Embryonic facial prominence (tissue), 1 donor: ENCODE results near the gene ARHGAP4.

Experiments
- DNase-seq: peaks from one replicate; pipeline ENCODE4 v3.0.0-alpha.2; 2016; ENCODE audit errors: extremely low spot score

ARHGAP4 gene

DNA sequence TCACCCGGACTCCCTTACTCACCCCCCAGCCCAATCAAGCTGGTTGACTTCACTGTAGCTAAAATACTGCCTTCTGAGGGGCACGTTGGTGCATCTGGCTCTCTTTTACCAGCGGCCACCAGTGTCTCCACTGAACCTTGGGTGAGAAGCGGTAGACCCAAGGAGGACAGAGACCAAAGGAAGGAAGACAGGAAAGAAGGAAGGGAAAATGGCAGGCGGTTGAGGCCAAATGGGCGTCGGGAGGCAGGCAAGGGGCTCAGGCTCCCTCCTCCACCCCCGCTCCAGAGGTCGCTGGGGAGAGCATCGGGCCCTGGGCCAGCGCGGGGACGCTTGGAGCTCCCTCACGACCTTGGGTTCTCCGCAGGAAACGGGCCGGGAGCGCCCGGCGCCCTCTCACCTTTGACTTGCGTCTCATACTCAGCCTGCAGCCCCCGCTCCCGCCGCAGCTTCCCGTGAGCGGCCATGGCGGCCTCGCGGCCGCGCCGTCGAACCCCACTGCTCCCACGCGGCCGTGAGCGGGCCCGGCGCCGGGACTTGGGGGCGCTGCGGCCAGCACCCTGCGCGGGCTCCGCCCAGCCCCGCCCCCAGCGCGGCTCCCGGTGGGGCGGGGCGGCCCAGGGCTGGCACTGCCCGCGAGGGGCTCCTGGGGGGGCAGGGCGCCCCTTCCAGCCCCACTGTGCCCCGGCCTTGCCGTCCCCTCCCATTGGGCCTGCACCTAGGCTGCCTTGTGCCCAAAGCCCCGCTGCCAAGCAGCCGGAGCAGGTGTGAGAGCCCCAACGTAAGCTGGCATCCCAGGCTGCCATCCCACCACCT is at the start of gene ARHGAP4:
Gene ARHGAP4 (minus strand): TSS at position 526 of the 813 bp plus-strand sequence. CDS start 62 bp downstream, at position 464.
- no peak for DNase-seq

DNA sequence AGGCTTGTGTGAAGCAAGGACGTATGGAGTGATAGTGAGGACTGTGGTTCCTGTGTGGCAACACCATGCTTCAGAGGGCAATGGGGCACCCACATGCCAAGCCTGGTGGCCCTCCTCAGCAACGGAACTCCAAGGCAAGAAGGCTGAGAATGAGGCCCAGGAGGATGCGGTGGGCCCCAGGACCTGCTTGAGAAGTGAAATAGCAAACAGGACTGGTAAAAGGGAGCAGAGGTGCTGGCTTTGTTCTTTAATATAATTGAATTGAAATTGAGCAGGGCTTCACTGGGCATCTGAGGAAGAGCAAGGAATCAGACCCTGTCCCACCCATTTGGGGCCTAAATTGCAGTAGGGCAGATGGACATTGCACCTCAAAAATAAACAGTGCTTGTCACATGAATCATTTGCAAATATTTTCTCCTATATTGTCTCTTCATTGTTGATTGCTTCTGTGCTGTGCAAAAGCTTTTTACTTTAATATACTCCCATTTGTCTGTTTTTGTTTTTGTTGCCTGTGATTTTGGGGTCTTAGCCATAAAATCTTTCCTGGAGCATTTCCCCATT is 48.7 kb upstream of the ARHGAP4 start:
- no peak for DNase-seq

DNA sequence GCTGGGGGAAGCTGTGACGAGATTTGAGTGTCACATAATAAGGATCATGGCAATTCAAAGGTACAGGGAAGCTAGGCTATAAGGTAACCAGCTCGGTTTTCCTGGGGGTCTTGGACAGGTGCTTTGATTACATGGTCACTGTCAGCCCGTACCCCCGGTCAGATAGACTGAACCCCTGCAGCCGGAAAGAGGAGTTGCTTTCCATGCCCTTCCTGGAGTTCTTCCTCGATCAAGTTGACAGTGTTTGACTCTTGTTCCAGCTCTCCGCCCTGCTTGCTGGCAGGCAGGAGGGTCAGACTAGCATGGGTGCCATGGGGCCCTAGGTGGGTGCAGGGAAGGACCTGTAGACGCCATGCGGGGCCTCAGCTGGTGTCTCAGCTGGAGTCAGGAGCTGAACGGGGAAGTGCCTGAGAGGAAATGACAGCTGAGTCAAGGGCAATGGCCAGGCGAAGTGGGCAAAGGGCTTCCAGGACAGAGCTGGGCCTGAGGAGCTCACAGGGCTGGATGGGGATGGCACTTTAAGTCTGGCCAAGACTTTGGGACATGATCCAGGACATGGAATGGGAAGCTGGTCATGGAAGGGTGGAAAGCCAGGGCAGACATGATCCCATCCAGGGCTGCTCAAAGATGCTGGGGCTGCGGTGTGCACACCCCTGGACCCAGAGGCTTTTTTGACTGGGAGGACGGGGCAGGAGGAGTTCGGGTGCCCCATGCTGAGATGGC is 48.1 kb upstream of the ARHGAP4 start:
- DNase-seq = no peak

DNA sequence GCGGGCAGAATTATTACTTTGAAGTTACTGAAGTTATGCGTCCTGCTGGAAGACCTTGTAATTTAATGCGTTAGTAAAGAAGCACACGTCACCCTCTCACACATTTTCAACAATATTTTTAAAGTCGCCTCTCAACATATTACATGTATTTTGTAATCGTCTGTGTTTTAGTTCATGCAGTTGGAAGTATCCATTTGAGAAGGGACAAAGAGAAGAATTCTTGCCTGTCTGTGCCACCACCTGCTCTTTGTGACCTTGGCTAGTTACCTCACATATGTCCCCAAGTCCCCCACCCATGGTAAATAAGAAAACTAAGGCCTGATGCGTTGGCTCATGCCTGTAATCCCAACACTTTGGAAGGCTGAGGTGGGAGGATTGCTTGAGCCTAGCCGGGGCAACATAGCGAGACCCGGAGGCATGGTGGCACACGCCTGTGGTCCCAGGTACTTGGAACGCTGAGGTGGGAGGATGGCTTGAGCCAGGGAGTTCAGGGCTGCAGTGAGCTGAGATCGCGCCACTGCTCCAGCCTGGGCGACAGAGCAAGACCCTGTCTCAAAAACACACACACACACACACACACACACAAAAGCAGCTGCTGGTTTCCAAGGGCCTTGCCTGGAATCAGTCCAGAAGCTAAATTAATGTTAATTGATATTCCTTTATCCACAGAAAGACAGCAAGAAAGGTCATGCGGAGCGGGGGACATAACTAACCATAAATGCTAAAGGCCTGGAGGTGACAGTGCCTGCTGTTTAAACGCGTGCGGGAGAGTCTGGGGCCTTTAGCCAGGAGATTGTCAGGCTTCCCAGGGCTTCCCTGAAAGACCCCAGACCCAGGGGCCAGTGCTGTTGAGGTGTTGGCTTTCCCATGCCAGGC is 47.3 kb upstream of the ARHGAP4 start:
- DNase-seq = no peak

DNA sequence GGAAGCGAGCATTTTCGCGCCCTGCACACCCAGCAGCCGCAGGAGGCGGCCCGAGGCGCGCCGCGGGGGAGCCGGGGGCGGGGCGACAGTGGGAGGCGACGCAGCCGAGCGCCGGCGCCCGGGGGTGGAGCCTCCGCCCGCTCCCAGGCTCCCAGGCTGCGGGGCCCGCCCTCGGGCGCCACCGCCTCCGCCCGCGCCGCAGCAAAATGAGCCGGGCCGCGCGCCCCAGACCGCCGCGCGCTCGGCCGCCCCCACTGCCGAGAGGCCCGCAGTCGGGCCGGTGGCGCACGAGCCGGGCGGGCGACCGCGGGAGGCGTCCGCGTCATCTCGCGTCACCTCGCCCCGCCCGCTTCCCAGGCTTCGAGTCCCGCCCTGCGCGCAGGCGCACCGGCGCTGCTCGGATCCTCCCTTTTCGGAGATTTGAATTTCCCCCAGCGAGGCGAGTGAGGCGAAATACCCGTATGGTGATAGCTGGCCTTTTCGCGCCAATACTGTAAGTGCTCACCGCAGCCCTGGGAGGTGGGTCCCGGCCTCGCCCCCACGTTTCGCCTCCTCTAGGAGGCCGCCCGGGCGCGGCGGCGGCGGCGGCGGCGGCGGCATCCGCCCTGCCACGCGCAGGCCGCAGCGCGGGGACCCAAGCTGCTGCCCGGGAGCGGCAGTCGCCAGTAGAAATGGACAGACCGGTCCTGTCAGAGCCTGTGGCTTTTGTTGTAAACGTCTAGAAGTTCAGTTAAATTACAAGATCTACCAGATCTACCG is 46.5 kb upstream of the ARHGAP4 start, which contains the start of gene TMEM187:
Gene TMEM187 (plus strand): TSS at position 387 of the 759 bp plus-strand sequence. CDS start 9,309 bp downstream, outside the sequence.
- peak; percentile 71 for DNase-seq

DNA sequence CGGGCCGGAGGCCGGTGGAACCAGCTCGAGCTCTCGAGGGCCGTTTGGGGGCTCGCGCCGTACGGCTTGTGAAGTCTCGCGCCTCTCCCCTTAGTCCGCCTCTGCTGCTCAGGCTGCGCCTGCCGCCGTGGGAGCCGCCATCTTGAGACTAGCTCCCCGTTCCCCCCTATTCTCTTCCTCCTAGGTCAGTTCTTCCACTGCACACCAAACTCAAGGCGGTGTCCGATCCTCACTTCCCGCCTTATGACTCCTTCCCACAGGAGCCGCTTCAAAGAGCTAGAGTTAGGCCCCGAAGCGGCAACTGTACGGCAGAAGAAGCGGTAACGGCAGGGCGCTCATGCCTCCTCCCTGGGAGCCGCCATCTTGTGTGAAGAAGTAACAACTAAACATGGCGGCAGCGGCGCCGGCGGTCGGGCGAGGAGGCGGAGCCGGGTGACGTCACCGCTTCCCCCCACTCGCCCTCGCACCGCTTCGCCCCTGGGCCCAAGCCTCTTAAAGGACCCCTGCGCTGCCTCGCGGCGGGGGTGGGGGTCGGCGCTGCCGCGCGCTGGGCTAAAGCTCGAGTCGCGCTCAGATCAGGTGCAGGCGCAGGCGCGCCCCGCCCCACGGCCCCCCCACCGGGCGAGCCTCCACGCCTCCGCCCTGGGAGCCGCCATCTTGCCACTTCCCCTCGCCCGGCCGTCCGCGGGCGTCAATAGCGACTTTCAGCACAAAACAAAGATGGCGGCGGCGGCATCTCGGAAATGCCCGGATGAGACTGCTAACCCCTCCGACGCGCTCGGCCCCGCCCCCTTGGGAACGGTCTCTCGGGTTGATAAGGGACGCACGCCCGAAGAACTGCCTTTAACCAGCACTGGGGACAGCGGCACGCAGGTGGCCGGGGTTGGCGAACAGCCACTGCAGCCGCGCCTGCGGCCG is 45.6 kb upstream of the ARHGAP4 start, which contains the start of gene HCFC1:
Gene HCFC1 (minus strand): TSS at position 369 of the 918 bp plus-strand sequence. CDS start 978 bp downstream, outside the sequence.
- peak; percentile 88 for DNase-seq

DNA sequence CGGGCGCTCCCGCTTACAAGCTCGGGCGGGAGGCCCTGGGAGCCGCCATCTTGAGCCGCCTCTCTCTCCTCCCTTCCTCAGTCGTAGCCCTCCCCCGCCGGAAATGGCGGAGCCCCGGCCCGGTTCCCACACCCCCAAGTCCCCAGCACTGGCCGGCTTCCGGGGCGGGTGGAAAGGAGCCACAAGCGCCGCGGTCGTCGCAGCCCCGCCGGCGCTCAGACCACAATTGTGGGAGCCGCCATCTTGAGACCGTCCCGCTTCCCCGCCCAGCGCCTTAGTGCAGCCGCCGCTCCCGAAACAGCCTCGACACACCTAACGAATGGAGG is 45.0 kb upstream of the ARHGAP4 start:
- peak; percentile 63 for DNase-seq

DNA sequence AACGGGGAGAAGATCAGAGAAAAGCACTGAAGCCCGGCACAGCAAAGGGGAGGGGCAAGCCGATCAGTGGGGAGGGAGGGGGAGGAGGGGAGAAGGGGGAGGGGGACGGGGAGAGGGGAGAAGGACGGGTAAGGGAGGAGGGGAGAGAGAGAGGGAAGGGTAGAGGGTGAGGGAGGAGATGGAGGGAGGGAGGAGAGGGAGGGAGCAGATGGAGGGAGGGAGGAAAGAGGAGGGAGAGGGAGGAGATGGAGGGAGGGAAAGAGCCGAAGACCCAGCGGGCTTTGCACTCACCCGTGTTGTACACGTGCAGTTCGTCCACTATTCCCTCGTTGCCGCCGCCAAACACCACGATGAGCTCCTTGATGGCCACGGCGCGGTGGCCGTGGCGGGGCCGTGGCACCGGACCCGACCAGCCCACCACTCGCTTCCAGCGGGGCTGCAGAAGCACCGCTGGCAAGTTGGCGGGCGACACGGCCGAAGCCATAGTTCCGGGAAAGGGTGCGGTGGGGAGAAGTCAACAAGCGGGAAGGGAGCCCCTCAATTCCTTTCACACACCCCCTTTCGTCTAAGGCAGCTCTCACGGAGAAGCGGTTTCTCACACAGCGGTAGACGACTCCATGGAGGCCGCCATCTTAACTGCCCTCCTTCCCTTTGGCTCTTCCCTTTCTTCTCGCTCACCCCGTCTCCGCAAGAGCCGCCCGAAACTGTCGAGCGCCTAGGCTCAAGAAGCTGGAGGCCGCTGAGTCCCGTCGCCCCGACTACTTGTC is 44.5 kb upstream of the ARHGAP4 start:
- DNase-seq = peak; percentile 72

DNA sequence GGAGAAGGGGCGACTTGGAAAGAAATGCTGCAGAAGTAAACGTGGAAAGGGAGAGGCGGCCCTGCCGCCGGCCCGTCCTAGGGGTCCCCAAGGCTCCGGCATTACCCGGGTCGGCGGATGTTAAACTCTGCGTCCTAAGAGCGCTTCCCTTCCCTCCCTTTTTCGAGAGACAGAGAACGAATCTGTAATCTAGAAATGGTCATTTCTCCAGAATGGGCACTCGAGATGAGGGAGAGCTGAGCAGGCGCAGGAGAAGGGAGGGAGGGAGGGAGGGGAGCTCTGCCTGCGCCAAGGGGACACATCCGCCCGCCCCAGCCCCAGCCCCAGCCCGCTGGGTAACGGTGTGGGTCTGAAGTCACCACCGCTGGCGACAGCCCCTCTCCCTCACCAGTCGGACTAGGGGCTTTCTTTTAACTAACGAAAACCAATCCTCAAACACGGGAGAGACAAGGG is 43.9 kb upstream of the ARHGAP4 start:
- no peak for DNase-seq

DNA sequence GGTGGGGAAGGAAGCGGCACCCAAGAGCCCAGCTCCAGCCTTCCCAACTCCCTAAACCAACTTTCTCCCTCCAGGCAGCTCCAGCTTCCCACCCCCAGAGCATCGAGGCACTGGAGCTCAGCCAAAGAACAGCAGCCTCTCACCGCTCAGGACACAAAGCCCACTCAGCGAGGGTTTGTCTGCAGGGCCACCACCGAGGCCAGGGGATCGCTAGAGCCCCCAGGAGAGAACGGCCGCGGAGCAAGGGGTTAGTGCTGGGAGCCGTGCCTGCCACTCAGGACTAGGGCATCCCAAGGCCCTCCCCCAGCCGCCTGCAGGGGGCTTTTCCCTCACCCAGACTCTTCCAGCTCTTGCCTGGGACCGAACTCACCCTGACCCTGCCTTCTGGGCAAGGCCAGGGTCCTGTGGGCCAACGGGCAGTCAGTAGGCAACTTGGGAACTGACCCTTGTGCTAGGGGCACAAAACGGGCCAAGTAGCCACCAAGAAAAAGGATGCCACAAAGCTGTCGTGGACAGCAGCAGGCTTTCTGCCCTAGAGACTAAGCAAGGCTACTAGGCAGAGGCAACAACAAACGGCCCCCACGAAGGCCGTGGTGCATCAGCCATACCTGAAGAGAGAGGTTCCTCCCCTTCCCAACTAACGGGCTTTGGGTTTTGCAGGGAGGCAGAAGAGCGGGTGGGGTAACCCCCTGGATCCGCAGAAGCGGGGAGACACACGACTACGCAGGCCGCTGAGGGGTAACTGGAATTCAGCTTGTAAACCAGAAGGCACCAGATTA is 43.2 kb upstream of the ARHGAP4 start:
- no peak for DNase-seq

DNA sequence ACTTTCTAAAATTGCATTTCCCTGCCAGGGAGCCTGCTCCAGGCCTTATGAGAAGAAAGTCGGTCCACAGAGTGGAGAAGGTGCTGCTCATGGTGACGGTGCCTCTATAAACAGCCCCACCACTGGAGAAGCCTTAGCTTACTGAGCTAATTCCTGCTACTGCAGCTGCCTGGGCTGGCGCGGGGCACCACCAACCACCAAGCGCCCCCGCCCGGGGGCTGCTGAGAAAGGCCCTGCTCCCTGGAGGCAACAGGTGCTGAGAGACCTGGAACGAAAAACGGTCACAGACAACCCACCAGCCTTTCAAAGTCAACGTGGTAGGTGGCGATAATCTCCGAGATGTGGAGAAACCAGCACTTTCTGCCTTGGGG is 42.7 kb upstream of the ARHGAP4 start:
- DNase-seq = no peak

DNA sequence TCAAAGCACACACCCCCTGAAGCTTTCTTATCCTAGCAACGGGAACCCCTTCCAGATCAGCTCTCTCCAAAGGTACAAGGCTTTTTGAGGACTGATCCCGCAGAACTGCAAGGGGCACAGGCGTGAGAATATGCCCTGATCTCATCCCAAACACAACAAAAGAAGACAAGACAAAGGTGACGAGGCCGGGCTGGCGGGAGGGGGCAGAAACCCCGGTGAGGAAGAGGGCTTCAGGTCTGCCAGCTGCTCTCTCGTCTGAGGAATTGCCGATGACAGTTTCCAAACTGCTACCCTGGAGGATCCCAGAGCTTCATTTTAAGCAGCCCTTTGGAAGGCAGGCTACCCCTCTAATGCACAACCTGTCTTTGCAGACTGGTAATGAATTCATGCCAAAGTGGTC is 42.2 kb upstream of the ARHGAP4 start:
- DNase-seq = no peak

DNA sequence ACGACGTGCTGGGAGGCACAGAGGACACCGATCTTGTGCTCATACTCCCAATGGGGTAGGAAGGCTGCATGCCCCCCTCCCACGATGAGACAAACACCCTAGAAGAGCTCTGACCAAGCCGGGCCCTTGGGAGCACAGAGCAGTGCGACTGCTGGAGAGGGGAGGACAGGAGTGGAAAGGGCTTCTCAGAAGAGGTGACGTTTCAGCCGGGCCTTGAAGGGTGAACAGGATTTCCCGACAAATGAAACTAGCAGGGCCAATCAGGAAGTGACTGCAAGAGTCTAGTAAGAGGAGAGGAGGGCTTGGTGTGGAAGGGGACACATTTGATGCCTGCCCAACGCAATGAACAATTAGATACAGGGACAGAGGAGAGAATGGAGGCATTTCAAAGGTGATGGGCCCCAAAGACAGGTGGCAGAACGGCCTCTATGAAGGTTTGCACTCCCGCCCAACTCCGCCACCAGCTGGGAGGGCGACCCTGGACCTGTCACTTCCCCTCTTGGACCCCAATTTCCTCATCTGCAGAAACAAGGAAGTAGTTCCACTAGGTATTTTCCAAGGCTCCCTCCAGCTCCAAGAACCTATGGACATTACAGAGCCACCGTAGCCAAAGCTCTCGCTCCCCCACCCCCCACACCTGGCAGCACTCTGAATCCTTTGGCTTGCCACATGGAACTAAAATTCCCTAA is 41.6 kb upstream of the ARHGAP4 start:
- DNase-seq = no peak

DNA sequence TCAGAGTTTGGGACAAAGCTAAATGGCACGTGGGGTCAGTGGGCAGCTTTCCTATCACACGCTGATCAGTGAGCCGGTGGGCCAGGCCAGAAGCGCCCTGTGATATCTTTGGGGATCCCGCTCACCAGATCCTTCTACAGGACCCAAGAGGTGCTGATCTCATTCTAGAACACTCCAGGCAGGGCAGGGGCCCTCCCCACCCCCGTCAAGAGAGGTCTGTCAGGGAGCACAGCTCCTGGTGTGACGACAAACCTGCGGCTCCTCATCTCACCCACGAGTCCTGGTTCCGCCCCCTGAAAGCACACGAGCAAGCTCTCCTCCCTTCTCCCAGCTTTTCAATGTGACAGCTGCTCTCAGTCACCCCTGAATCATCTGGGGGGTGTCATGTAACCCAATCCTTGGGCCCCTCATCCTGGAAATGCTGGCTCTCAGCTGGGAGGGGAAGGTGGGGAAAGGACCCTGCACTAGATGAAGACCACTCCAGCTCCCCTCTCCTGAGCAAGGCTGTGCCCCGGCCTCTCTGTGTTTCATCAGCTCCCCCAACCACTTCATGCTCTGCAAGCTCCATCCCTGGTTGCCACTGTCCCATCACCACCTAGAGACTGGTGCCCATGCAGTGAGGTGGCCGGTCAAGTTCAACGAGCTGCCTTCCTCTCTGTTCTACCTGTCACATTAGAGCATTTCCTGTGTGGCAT is 40.9 kb upstream of the ARHGAP4 start:
- DNase-seq = no peak

DNA sequence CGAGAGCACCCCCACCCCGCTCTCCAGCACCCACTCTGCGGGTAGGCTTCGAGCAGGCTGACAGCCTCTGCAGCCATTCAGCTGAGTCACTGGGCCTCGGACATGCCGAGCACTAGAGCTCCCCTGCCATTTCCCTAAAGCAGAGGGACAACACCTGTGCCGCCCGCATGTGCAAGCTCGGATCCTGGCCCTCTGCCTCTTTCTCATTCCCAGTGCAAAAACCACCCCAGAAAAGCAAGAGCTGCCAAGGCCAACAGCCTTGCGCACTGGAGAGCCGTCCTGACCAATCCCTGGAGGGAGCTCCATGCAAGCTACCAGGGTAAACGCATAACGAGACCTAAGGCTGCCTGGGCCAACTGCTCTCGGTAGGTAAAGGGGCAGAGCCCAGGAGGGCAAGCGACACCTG is 40.2 kb upstream of the ARHGAP4 start:
- no peak for DNase-seq

DNA sequence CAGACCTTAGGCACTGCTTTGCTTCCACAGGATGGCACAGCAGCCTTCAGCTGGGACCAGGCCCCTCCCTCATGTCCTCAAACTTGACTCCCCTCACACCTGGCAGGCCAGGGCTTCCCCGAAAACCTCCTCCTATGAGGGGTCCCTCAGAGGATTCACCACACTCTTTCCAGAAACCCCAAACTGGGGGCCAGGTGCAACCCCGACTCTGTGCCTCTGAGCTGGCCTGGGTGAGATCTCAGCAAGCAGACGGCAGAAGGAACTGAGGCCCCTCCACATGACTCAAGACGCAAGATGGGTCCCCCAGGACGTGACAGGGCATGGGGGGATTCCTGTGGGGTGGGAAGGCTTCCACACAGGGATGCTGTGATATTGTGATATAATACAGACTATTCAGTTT is 39.3 kb upstream of the ARHGAP4 start:
- DNase-seq = no peak

DNA sequence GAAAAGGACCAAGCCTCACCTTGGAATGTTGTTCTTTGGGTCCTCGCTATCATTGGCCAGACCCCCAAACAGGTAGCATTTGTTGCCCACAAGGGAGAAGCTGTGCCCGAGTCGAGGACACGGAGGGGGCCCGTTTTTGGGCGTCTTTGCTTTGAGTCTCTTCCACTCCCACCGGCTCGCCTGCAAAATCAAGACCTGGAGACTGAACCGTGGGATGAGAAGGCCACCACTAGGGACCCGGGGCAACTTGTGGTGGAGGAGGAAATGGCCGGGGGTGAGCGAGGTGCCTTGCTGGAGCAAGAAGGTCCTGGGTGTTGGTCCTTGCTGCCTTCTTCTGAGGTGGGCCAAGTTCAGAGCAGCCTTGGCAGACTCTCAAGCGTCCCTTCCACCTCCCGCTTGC is 38.0 kb upstream of the ARHGAP4 start:
- DNase-seq = no peak
